Renal cortex interstitium (tissue), 15 donors: ENCODE data around the gene SNED1. TPM values are rescaled to one million over a fixed set of nuclear protein-coding genes. Genes with fewer than 3 reads are reported as not detected.
A peak's percentile ranks its signal among the peaks of the same experiment; 100 is the strongest.

Experiments
- DNase-seq, 11 donors: peaks; one replicate each; pipeline ENCODE4 v3.0.0-alpha.2; 2013; ENCODE audit warnings: low read depth in 9 of 11, low spot score in 4 of 11; ENCODE audit errors: extremely low read depth in 1 of 11
- long read RNA-seq, 16 experiments: transcript quantifications; one replicate each; lab custom pipeline, GENCODE V29; 2026
- polyA plus RNA-seq, 3 donors: library from polyadenylated mRNA; unstranded; fragments of 120-200 nt; gene quantifications; one replicate each; pipeline ENCODE4 v1.2.1, GENCODE V29; 2013; ENCODE audit not compliant: insufficient read length in 3 of 3

SNED1 gene
- 10 to 100 TPM in 1 of 3 donors, 1 to 10 TPM in 2; 6.1 to 13.9 (median 8.1) TPM for polyA plus RNA-seq
- long read RNA-seq, donor 1, result 0 reads
- long read RNA-seq, donor 2, result 0 reads
- long read RNA-seq, donor 3, result 0 reads
- long read RNA-seq, donor 4, result 0 reads
- long read RNA-seq, donor 5, result 0 reads
- long read RNA-seq, donor 6, result 0 reads
- long read RNA-seq, donor 7, partial matches to known transcripts, result 11 of 30 reads
- long read RNA-seq, donor 7, other reads (novel, unspliced or antisense), result 19 of 30 reads
- long read RNA-seq, donor 8, full-length matches to known transcripts, result 1 of 9 reads
- long read RNA-seq, donor 8, partial matches to known transcripts, result 8 of 9 reads
- long read RNA-seq, donor 8, other reads (novel, unspliced or antisense), result 0 of 9 reads
- long read RNA-seq, donor 9, partial matches to known transcripts, result 6 of 6 reads
- long read RNA-seq, donor 9, other reads (novel, unspliced or antisense), result 0 of 6 reads
- long read RNA-seq, donor 10, partial matches to known transcripts, result 0 of 1 reads
- long read RNA-seq, donor 10, other reads (novel, unspliced or antisense), result 0 of 1 reads
- long read RNA-seq, donor 11, partial matches to known transcripts, result 8 of 8 reads
- long read RNA-seq, donor 11, other reads (novel, unspliced or antisense), result 0 of 8 reads
- long read RNA-seq, donor 12, result 0 reads
- long read RNA-seq, donor 13, result 0 reads
- long read RNA-seq, donor 14, result 0 reads
- long read RNA-seq, donor 15, result 0 reads
- long read RNA-seq, donor 16, result 0 reads

DNA sequence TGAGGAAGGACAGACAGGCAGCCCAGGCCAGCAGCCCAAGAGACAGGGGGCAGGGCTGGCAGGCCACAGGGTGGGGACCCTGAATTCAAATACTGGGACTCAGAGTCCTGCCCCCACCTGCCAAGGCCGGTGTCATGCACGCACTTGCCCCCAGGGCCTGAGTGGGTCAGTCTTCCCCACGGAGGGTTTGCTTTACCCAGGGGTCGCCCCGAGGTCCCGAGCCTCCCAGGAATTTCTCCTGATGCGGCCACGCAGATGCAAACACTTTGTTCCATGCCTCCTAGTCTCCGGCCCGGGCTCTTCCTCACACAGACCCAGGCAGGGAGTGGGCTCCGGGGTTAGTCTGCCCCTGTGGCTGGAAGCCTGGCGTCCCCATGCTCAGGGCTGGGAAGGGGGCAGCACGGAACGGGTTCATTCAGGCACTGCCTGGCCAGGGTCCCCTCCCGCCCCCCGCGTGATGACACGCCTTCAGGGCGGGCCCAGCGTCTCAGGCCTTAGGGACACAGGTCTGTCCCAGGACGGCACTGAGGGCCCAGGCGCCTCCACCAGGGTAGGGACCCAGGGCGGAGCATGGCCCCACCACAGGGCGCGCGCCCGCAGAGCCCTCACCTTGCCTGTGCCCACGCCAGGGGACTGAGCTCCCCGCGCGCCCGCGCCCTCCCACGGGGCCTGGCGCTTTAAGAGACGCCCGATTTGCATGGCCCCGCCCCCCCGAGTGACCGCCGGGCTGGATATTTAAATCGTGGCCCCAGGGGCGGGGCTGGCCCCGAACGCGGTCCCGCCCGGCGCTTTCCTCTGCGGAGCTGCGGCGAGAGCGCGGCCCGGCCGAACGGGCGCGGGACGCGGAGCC, at the start of gene SNED1:
Gene SNED1 (plus strand): TSS at position 763 of the 850 bp plus-strand sequence. CDS start 220 bp downstream, outside the sequence.
- DNase-seq, result peak in 9 of 11 donors; percentile 66 to 83 (median 78)

DNA sequence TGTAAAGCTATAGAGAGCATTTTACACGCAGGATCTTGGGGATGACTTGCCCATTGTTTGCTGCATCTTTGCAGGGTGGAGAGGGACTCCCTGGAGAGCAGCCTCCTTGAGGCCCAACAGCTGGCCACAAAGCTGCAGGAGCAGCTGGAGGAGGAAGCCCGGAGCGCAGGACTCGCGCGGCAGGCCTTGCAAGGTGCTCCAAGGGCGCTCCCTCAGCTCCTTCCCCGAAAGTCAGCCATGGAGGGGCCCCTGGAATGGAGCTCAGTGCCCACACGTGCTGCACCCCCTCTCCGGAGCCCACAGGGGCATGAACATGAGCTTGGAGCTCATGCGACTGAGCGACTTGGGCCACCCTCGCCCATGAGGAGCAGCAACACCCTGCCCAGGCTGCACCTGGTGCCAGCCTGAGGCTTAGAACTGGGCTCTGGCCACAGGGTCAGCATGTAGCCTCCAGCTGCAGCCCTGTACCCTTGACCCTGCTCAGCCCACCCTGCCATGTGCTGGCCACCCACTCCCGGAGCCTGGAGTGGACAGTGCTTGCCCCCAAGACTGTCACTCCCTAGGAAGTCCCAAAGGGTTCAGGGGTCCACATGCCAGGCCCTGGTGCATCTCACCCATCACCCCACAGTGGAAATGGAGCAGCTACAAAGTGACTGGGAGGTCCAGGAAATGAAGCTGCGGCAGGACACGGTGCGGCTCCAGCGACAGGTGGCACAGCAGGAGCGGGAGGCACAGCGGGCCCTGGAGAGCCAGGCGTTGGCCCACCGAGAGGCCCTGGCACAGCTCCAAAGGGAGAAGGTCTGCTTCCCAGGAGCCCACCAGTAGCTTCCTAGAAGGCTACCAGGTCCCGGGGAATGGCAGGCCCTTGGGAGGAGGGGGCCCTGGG, 49.3 kb upstream of the SNED1 start:
- DNase-seq, result no peak

- no peak for DNase-seq
These were observed 48.4 kb upstream of the SNED1 start for GRCh38 chr2:240949791-240950705.

DNA sequence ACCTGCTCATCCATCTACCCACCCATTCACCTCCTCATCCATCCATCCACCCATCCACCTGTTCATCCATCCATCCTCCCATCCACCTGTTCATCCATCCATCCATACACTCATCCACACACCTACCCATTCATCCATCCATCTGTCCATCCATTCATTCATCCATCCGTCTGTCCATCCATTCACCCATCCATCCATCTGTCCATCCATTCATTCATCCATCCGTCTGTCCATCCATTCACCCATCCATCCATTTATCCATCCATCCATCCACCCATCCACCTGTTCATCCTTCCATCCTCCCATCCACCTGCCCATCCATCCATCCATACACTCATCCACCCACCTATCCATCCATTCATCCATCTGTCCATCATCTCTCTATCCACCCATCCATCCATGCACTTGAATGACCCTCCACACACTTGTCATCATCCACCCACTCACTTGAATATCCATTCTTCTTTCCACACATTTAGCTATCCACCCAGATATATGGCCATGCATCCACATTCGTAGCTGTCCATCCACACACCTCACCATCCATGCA, 47.3 kb upstream of the SNED1 start:
- no peak for DNase-seq

DNA sequence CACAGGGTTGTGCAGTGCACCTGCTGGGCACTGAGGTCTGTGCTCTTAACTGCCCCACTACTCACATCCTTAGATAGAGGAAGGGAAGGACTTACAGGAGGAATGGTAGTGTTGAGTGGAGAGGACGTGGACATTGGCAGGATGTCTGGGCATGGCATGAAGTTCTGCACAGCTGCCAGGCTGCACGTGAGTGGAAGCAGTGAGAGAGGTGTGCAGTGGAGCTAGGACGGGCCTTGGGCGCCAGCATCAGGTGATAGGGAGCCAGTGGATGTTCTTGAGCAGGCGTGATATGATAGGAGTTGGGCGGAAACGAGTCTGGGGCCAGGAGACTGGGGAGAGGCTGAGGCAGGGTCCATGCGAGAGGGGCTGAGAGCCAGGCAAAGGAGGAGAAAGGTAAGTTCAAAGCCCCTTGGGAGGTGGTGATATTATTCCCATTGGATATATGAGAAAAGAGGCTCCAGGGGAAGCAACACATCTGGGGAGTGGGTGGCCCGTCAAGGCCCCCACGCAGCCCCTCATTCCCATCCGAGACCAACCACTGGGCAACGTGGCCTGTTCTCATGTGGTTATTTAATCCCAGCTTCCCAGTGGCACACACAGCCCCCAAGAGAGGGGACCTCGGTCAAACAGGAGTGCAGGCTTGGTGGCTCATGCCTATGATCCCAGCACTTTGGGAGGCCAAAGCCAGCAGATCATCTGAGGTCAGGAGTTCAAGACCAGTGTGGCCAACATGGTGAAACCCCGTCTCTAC, 45.7 kb upstream of the SNED1 start:
- DNase-seq, result no peak

DNA sequence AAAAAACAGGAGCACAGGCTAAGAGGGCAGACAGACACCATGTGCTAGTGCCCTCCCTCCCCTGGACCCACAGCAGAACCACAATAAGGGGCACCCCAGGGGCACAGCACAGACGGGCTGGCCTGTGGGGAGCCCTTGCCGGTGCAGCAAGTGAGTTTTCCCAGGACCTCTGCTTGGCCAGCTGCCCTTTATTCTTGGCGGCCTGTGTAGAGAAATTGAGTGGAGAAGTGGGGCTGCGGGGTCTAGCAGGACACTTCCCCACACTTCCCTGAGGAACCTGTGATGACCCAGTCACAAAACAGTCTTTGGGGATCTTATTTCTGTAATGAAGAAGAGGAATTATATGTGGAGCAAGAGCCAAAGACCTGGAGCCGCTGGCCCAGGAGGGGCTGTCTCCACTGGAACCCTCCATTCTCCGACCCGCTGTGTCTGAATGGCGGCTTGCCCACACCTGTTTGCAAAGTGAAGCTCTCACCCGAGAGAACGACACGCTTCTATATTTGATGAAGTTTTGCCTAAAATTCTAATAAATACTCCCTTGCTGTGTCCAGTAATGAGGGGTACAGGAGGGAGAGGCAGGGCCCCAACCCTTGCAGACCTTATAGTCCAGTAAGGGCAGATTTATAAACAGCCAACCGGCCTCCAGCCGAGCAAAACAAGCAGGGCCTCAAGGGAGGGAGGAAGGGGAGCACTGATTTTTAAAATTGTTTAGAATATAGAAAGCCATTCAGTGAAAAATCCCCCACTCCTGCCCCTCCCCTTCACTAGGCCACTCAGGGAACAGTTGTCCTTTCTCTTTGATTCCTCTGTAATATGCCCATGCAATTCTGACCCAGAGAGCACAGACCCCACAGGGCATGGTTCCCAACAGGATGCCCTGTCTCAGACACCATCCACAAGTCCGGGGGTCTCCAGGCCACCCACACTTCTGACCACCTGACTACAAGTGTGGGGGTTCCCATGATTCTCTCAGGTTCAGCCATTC, 44.7 kb upstream of the SNED1 start:
- DNase-seq, result no peak

- no peak for DNase-seq
These were observed 43.7 kb upstream of the SNED1 start for GRCh38 chr2:240954436-240955305.

DNA sequence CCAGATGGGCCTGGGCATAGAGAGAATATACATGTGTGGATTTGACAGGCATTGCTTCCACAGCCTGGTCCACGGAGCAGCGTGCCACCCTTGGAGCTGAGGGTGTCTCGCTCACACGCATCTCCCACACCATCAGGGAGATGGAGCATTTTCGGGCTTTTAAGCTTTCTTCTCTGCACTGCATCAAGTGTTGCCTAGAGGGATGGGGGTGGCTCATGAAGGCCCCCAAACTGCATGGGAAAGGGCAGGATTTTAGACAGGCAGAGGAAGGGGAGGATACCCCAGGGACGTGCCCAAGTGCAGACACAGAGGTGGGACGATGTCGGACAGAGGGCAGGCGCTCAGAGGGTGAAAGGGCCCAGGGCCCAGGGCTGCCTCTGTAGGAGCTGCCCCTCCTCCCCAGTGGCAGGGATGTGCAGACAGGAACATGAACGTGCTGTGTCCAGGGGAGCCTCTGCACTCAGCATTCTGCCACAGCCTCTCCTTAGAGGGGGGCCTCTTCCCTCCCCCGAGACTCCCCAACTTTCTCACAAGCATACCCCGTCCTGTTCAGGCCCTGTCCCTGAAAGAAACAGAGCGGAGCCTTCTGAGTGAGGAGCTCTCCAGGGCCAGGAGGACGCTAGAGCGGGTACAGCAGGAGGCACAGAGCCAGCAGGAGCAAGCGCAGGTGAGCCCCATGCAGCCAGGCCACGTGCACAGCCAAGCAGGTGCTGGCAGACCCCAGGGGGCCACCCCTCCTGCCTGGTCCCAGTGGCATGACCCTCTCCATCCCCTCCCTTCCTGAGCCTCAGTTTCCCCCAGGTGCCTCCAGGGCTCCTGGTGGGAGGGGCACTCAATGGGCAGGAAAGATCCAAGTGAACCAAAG, 42.9 kb upstream of the SNED1 start:
- DNase-seq, result no peak

- no peak for DNase-seq
These were observed 42.1 kb upstream of the SNED1 start for GRCh38 chr2:240956171-240956934.

DNA sequence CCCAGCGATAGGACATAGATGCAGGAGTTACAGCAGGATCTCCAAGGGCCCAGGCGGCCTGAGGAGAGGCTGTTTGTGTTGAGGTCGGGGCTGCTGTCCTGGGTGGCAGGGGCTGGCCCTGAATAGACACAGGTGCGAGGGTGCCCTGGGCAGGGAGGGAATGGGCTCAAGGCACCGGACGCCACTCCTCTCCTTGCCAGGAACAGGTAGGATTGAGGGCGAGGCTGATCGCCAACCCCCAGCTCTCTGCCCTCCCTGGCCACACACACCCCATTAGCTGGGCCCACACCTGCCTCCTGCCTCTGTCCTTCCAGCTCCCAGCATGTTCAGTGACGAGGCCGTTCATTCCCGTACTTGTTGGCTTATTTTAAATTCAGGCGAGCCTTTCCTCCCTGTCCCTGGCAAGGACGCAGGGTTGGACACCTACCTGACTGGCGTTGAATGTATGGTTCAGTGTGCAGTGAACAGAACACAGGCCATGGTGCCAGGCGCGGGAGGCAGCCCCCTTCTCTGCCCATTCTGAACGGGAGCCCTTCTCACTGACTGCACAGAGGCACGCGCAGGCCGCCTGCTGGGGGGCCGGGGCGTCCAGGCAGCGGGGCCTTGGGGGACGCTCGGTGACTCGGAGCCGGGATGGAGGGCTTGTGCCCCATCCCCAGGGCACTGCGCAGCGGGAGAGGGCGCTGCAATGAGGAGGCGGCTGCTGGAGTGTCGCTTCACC, 41.3 kb upstream of the SNED1 start:
- DNase-seq, result no peak

GRCh38 chr2:240957656-240958365, 40.6 kb upstream of the SNED1 start:
- DNase-seq, result peak in 1 of 11 donors; percentile 13
